MM.1S (cell line): ENCODE measurements around the gene C14orf132.

Experiments
- DNase-seq: peaks from one replicate; pipeline ENCODE4 v3.0.0-alpha.2; 2015
- H2AFZ ChIP-seq: fragments of 300-600 bp; sonication (generic); 2 replicates; pipeline ENCODE4 v1.6.0; 2016; ENCODE audit warnings: antibody characterized with exemption, low read length
- H3F3A ChIP-seq: fragments of 300-600 bp; sonication (generic); 2 replicates; pipeline ENCODE4 v1.6.1; 2016; ENCODE audit warnings: mild to moderate bottlenecking, antibody characterized with exemption, low read length, moderate library complexity, mixed read lengths; ENCODE audit not compliant: insufficient read depth
- H3K27ac ChIP-seq: fragments of 300-600 bp; sonication (generic); 2 replicates; pipeline ENCODE4 v1.5.1; 2016; ENCODE audit warnings: mild to moderate bottlenecking, low read length
- H3K27me3 ChIP-seq: fragments of 300-600 bp; sonication (generic); replicated peaks from 2 replicates; pipeline ENCODE4 v1.6.0; 2016; ENCODE audit warnings: low read length; ENCODE audit not compliant: insufficient read depth
- H3K36me3 ChIP-seq: fragments of 300-600 bp; sonication (generic); replicated peaks from 2 replicates; pipeline ENCODE4 v1.6.1; 2016; ENCODE audit warnings: mild to moderate bottlenecking, low read length, mixed read lengths; ENCODE audit not compliant: insufficient read depth
- H3K4me1 ChIP-seq: fragments of 300-600 bp; sonication (generic); 2 replicates; pipeline ENCODE4 v1.6.1; 2016; ENCODE audit warnings: low read length, mixed read lengths
- H3K4me2 ChIP-seq: fragments of 300-600 bp; sonication (generic); 2 replicates; pipeline ENCODE4 v1.6.0; 2016; ENCODE audit warnings: low read depth, low read length
- H3K4me3 ChIP-seq: fragments of 300-600 bp; sonication (generic); 2 replicates; pipeline ENCODE4 v1.5.1; 2016; ENCODE audit warnings: low read length, mixed read lengths
- H3K79me2 ChIP-seq: fragments of 300-600 bp; sonication (generic); 2 replicates; pipeline ENCODE4 v1.6.1; 2016; ENCODE audit warnings: mixed run types, low read length, mixed read lengths
- H3K9ac ChIP-seq: fragments of 300-600 bp; sonication (generic); 2 replicates; pipeline ENCODE4 v1.6.1; 2016; ENCODE audit warnings: low read length, mixed read lengths
- H3K9me2 ChIP-seq: fragments of 300-600 bp; sonication (generic); replicated peaks from 2 replicates; pipeline ENCODE4 v1.6.1; 2016; ENCODE audit warnings: mild to moderate bottlenecking, low read length, mixed read lengths; ENCODE audit not compliant: insufficient read depth
- H3K9me3 ChIP-seq: fragments of 300-600 bp; sonication (generic); replicated peaks from 2 replicates; pipeline ENCODE4 v1.6.1; 2016; ENCODE audit warnings: mild to moderate bottlenecking, low read length, mixed read lengths; ENCODE audit not compliant: insufficient read depth
- H4K20me1 ChIP-seq: fragments of 300-600 bp; sonication (generic); 2 replicates; pipeline ENCODE4 v1.6.1; 2016; ENCODE audit warnings: mild to moderate bottlenecking, low read length, moderate library complexity, mixed read lengths; ENCODE audit not compliant: insufficient read depth
- EZH2 ChIP-seq: fragments of 300-600 bp; sonication (generic); optimal IDR thresholded peaks from 2 replicates; pipeline ENCODE3; 2017; ENCODE audit warnings: low read depth, mild to moderate bottlenecking, antibody characterized with exemption, low read length, mixed read lengths
- EZH2phosphoT487 ChIP-seq: fragments of 300-600 bp; sonication (generic); IDR thresholded peaks from 2 replicates; pipeline ENCODE4 v1.6.1; 2018; ENCODE audit warnings: antibody characterized with exemption, low read length
- TF ChIP-seq, protein P1 (sequence below): fragments of 300-600 bp; sonication (generic); IDR thresholded peaks from 2 replicates; pipeline ENCODE4 v1.5.1; 2016; ENCODE audit warnings: antibody characterized with exemption, low read length, mixed read lengths

C14orf132 gene

DNA sequence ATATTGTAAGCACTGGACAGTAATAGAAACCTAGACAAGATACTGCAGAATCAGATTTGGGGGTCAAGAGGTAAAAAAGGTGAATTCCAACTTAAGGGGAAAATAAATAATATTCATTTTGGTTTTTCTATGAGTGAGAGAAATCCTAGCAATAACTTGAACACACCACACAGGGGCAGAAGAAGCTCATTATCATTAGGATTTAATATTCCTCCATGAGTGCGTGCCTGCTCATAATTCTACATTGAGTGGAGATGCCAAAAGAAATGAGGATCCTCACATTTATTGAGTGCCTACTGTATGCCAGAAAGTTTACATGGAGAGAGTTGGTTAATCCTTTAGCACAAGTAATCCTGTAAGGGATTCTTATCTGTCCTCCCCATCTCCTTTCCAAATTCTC lies 40.5 kb upstream of the C14orf132 start:
- no peaks in the 10 kb centered on the region for H3K4me1 ChIP-seq
- H4K20me1 ChIP-seq: no peaks in the 10 kb centered on the region
- no peaks in the 10 kb centered on the region for H3K36me3 ChIP-seq
- H3K9ac ChIP-seq: no peak overlapping the region
- DNase-seq: no peak
- no peaks in the 10 kb centered on the region for H3F3A ChIP-seq
- no peaks in the 10 kb centered on the region for H3K9me3 ChIP-seq
- no peak overlapping the region for H2AFZ ChIP-seq
- H3K27me3 ChIP-seq: no peaks in the 10 kb centered on the region
- no peak overlapping the region for H3K4me3 ChIP-seq
- no peaks in the 10 kb centered on the region for H3K9me2 ChIP-seq
- TF ChIP-seq EZH2phosphoT487: no peak
- no peak overlapping the region for H3K4me2 ChIP-seq
- no peak overlapping the region for H3K27ac ChIP-seq
- H3K79me2 ChIP-seq: no peaks in the 10 kb centered on the region

DNA sequence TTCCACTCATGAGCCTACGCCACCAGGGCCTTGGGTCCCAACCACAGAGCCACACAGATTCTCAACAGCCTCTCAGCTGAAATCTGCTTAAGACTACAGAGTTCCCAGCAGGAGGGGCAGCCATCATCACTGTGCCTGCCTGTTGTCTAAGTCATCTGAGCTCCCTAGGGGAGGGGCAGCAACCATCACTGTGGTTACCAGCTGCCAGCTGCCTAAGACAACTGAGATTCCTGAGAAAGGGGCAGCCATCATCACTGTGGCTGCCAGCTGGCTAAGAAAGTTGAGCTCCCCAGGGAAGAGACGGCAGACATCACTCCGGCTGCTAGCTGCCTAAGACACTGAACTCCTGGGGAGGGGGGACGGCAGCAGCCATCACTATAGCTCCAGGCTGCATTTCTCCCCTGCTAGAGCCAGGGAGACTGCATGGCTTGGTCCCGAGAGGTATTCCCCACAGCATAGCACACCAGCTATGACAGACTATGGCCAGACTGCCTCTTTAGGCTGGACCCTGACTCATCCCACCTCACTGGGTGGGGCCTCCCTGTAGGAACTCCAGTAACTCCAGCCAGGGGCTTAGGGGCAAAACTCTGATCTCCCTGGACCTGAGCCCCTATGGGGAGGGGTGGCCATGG lies 37.2 kb upstream of the C14orf132 start:
- no peaks in the 10 kb centered on the region for H3F3A ChIP-seq
- H3K4me2 ChIP-seq: no peak overlapping the region
- no peaks in the 10 kb centered on the region for H3K36me3 ChIP-seq
- H3K4me3 ChIP-seq: no peak overlapping the region
- H3K27me3 ChIP-seq: no peaks in the 10 kb centered on the region
- H3K9me3 ChIP-seq: no peaks in the 10 kb centered on the region
- no peaks in the 10 kb centered on the region for H3K4me1 ChIP-seq
- no peaks in the 10 kb centered on the region for H4K20me1 ChIP-seq
- no peak overlapping the region for H2AFZ ChIP-seq
- DNase-seq: no peak
- H3K27ac ChIP-seq: no peak overlapping the region
- H3K79me2 ChIP-seq: no peaks in the 10 kb centered on the region
- TF ChIP-seq, protein P1, sequence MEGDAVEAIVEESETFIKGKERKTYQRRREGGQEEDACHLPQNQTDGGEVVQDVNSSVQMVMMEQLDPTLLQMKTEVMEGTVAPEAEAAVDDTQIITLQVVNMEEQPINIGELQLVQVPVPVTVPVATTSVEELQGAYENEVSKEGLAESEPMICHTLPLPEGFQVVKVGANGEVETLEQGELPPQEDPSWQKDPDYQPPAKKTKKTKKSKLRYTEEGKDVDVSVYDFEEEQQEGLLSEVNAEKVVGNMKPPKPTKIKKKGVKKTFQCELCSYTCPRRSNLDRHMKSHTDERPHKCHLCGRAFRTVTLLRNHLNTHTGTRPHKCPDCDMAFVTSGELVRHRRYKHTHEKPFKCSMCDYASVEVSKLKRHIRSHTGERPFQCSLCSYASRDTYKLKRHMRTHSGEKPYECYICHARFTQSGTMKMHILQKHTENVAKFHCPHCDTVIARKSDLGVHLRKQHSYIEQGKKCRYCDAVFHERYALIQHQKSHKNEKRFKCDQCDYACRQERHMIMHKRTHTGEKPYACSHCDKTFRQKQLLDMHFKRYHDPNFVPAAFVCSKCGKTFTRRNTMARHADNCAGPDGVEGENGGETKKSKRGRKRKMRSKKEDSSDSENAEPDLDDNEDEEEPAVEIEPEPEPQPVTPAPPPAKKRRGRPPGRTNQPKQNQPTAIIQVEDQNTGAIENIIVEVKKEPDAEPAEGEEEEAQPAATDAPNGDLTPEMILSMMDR: no peak
- TF ChIP-seq EZH2 (no peak), EZH2phosphoT487 (no peak)
- H3K9ac ChIP-seq: no peak overlapping the region
- H3K9me2 ChIP-seq: no peaks in the 10 kb centered on the region

DNA sequence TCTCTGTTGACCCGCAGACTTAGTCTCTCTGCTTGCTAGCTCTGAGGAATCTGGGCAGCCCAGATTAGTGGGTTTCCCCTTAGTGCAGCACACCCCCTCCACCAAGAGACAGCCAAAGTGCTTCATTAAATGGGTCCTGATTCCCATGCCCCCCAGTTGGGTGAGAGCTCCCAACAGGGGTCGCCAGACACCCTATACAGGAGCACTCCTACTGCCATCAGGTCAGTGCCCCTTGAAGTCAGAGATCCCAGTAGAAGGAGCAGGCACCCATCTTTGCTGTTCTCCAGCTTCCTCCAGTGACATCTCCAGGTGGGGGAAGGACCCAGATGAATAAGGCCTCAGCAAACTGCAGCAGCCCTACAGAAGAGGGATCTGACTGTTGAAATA lies 36.7 kb upstream of the C14orf132 start:
- Histone ChIP-seq H3K79me2 (no peaks in the 10 kb centered on the region), H4K20me1 (no peaks in the 10 kb centered on the region), H3K27me3 (no peaks in the 10 kb centered on the region), H3K4me3 (no peak overlapping the region), H3K4me2 (no peak overlapping the region), H3K4me1 (no peaks in the 10 kb centered on the region), H3K36me3 (no peaks in the 10 kb centered on the region), H3K27ac (no peak overlapping the region), H3F3A (no peaks in the 10 kb centered on the region), H3K9me2 (no peaks in the 10 kb centered on the region), H2AFZ (no peak overlapping the region), H3K9ac (no peak overlapping the region), H3K9me3 (no peaks in the 10 kb centered on the region)
- no peak for DNase-seq
- TF ChIP-seq EZH2phosphoT487: no peak
- TF ChIP-seq, protein P1: no peak
- TF ChIP-seq EZH2: no peak

DNA sequence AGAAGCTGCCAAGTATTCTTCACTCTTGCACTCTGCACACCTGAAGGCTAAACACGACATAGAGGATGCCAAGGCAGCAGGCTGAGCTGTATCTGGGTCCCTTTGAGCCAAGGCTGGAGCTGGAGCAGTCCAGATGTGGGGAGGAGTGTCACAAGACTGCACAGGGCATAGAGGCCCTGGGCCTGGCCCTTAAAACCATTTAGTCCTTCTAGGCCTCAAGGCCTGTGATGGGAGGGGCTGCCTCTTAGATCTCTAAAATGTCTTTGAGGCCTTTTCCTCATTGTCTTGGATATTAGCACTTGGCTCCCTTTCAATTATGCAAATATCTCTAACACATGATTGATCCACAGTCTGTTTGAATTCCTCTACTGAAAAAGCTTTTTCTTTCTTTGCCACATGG lies 28.0 kb upstream of the C14orf132 start:
- Histone ChIP-seq H3K27me3 (no peaks in the 10 kb centered on the region), H3K27ac (no peak overlapping the region), H3F3A (no peaks in the 10 kb centered on the region), H4K20me1 (no peaks in the 10 kb centered on the region), H3K4me3 (no peak overlapping the region), H3K36me3 (no peaks in the 10 kb centered on the region), H2AFZ (no peak overlapping the region), H3K9me3 (no peaks in the 10 kb centered on the region), H3K79me2 (no peaks in the 10 kb centered on the region), H3K4me1 (no peaks in the 10 kb centered on the region), H3K9ac (no peak overlapping the region), H3K9me2 (no peaks in the 10 kb centered on the region), H3K4me2 (no peak overlapping the region)
- no peak for DNase-seq
- TF ChIP-seq EZH2phosphoT487 (no peak), EZH2 (no peak)
- TF ChIP-seq, protein P1: no peak
